NCI-H2227 treated with DMSO at 0.1 percent for 48 hours (cell line): ENCODE data around the gene NPM1.
A peak's percentile ranks its signal among the peaks of the same experiment; 100 is the strongest.
"Not testable (repeated sequence)": the region's sequence is repeated elsewhere in the genome, so short reads cannot be mapped to it uniquely, and the experiment has no call there.

Experiments used
- DNase-seq: peaks from one replicate; lab custom pipeline; 2025; lab: John Stamatoyannopoulos, UW

NPM1 gene

GRCh38 chr5:171387345-171387969 is at the start of gene NPM1:
TSS of gene NPM1 (plus strand) at chr5:171387849. CDS start at chr5:171387949, 100 bp downstream.
- peak; percentile 97 for DNase-seq

- no peak for DNase-seq
Observed at GRCh38 chr5:171340042-171340441, 47.6 kb upstream of the NPM1 start.

- no peak for DNase-seq
Observed at GRCh38 chr5:171340491-171340890, 47.2 kb upstream of the NPM1 start.

GRCh38 chr5:171342362-171343111 is 45.1 kb upstream of the NPM1 start:
- peak; percentile 53 for DNase-seq

GRCh38 chr5:171344936-171345608 is 42.6 kb upstream of the NPM1 start:
- no peak for DNase-seq

GRCh38 chr5:171351536-171352073 is 36.0 kb upstream of the NPM1 start:
- no peak for DNase-seq

- no peak for DNase-seq
Observed at GRCh38 chr5:171355302-171355724, 32.3 kb upstream of the NPM1 start.

- DNase-seq = no peak
Observed at GRCh38 chr5:171357843-171358242, 29.8 kb upstream of the NPM1 start.

- not testable (repeated sequence) for DNase-seq
Observed at GRCh38 chr5:171361151-171361550, 26.5 kb upstream of the NPM1 start.

- not testable (repeated sequence) for DNase-seq
Observed at GRCh38 chr5:171363249-171363648, 24.4 kb upstream of the NPM1 start.

- no peak for DNase-seq
Observed at GRCh38 chr5:171363846-171364245, 23.8 kb upstream of the NPM1 start.

GRCh38 chr5:171365351-171365750 is 22.3 kb upstream of the NPM1 start:
- no peak for DNase-seq

- no peak for DNase-seq
Observed at GRCh38 chr5:171366645-171367044, 21.0 kb upstream of the NPM1 start.

GRCh38 chr5:171367424-171368370 is 20.0 kb upstream of the NPM1 start:
- DNase-seq = no peak

- DNase-seq = no peak
Observed at GRCh38 chr5:171369056-171369455, 18.6 kb upstream of the NPM1 start.

GRCh38 chr5:171369898-171370297 is 17.8 kb upstream of the NPM1 start:
- DNase-seq = no peak

GRCh38 chr5:171370881-171371280 is 16.8 kb upstream of the NPM1 start:
- not testable (repeated sequence) for DNase-seq

- no peak for DNase-seq
Observed at GRCh38 chr5:171371326-171371725, 16.3 kb upstream of the NPM1 start.

GRCh38 chr5:171379961-171380360 is 7.7 kb upstream of the NPM1 start:
- no peak for DNase-seq

GRCh38 chr5:171384416-171384815 is 3.2 kb upstream of the NPM1 start:
- not testable (repeated sequence) for DNase-seq

- DNase-seq = not testable (repeated sequence)
Observed at GRCh38 chr5:171384999-171385398, 2.6 kb upstream of the NPM1 start.
